ENCODE results near the gene UBE2V1. TPM values are rescaled to one million over a fixed set of nuclear protein-coding genes. Genes with fewer than 3 reads are reported as not detected.
A peak's percentile ranks its signal among the peaks of the same experiment; 100 is the strongest.
"Not testable (repeated sequence)": the region's sequence is repeated elsewhere in the genome, so short reads cannot be mapped to it uniquely, and the experiment has no call there.

UBE2V1 gene
- total RNA-seq, 1 donor from 2014 or later = 30.9 TPM

DNA sequence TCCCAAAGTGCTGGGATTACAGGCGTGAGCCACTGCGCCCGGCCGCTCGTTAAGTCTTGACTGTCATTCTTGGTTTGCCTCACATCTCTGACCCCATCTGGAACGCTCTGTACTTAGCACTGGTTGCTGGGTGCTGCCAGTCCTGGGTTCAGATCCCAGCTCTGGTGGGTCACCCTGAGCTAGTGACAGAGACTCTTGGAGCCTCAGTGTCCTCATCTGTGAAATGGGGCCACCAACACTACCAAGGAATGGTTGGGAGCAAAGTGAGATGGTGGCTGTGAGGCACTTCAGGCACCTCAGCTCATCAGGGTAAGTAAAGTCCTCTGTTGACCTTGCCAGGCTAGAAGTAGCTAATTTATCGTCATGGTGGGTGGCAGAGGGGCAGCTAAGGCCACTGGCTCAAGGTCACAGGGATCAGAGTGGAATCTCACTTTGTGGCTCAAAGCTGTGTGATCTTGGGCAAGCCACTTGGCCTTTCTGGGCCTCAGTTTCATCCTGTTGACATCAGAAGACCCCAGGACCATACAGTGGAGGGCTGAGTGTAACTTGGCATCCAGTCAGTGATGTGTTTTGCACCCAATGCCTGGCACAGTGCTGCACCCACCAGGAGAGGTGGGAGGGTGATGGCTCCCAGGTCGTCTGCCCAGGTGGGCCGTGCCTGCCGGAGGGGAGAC, 46.7 kb downstream of the UBE2V1 start:
- ATAC-seq (no peak), DNase-seq (ENCODE audit: low spot score) (no peak)

GRCh38 chr20:50065325-50065615, 47.7 kb downstream of the UBE2V1 start:
- no peak for ATAC-seq
- DNase-seq (ENCODE audit: low spot score) = no peak

- not testable (repeated sequence) for DNase-seq (ENCODE audit: low spot score); ATAC-seq
Measured at GRCh38 chr20:50063763-50064162, 49.2 kb downstream of the UBE2V1 start.

DNA sequence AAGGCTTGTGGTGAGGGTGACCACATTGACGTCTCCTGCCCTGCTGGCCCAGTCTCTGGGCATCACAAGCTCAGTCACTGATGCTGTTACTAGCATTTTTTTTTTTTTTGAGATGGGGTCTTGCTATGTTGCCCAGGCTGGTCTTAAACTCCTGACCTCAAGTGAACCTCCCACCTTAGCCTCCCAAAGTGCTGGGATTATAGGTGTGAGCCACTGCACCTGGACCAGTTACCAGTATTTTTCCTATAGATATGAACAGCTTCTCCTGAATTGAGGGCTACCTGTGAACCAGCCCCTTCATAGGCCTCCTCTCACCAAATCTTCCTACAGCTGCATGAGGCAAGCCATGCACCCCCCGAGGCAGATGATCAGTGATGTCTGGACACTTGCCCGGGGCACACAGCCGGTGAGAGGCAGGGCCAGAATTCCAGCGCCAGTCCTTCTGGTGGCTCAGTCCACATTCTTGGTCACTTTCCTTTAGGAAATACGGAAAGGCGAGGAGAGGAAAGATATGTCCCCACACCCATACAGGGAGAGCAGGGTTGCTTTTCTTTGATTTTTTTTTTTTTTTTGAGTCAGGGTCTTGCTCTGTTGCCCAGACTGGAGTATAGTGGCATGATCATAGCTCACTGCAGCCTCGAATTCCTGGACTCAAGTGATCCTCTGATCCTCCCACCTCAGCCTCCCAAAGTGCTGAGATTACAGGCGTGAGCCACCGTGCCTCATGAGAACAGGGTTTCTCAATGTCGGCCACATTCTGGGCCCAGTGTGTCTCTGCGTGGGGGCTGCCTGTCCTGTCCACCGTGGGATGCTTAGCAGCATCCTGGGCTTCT, 50.7 kb downstream of the UBE2V1 start:
- no peak for DNase-seq (ENCODE audit: low spot score)
- ATAC-seq = no peak

GRCh38 chr20:50061151-50062005, 51.6 kb downstream of the UBE2V1 start:
- no peak for ATAC-seq
- DNase-seq (ENCODE audit: low spot score) = no peak

GRCh38 chr20:50058662-50059402, 54.1 kb downstream of the UBE2V1 start:
- no peak for DNase-seq (ENCODE audit: low spot score)
- peak; percentile 31 for ATAC-seq

GRCh38 chr20:50057714-50058053, 55.3 kb downstream of the UBE2V1 start:
- ATAC-seq = no peak
- DNase-seq (ENCODE audit: low spot score) = no peak

- ATAC-seq = no peak
- no peak for DNase-seq (ENCODE audit: low spot score)
Measured at GRCh38 chr20:50056951-50057713, 55.8 kb downstream of the UBE2V1 start.

DNA sequence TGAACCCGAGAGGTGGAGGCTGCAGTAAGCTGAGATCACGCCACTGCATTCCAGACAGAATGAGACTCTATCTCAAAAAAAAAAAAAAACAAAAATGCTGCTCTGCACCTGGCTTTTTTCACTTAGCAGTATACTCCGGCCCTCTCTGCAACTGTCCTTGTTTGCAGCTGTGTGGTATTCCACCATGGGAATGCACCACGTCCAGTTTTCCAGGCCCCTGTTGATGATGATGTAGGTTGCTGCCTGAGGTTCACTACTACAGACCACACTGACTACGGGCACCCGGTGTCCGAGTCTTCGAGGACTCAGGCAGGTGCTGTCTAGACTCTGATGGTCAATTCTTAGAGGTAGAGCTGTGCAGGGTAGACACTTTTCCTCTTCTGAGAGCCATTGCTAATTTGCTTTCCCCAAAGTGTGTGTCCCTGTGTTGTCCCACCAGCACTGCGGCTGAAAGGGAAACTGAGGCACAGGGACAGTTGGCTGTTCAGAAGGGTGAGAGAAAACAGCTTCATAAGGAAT, 56.5 kb downstream of the UBE2V1 start:
- DNase-seq (ENCODE audit: low spot score) (no peak), ATAC-seq (no peak)

DNA sequence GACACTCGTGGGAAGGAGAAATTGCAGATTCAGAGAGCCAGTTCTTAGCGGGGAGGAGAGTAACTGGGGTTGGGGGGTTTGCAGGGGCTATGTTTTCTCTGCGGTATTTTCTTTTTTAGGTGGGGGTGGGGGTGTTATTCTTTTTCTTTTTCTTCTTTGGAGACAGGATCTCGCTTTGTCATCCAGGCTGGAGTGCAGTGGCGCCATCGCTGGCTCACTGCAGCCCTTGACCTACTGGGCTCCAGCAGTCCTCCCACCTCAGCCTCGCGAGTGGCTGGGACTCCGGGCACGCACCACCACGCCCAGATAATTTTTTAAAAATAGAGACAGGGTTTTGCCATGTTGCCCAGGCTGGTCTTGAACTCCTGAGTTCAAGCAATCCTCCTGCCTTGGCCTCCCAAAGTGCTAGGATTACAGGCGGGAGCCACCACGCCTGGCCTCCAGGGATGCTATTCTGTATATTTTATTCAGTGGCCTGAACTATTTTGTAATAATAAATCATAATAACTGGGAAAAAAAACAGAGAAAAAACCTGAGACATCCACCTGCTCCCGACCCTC, 57.3 kb downstream of the UBE2V1 start:
- DNase-seq (ENCODE audit: low spot score) (no peak), ATAC-seq (no peak)

DNA sequence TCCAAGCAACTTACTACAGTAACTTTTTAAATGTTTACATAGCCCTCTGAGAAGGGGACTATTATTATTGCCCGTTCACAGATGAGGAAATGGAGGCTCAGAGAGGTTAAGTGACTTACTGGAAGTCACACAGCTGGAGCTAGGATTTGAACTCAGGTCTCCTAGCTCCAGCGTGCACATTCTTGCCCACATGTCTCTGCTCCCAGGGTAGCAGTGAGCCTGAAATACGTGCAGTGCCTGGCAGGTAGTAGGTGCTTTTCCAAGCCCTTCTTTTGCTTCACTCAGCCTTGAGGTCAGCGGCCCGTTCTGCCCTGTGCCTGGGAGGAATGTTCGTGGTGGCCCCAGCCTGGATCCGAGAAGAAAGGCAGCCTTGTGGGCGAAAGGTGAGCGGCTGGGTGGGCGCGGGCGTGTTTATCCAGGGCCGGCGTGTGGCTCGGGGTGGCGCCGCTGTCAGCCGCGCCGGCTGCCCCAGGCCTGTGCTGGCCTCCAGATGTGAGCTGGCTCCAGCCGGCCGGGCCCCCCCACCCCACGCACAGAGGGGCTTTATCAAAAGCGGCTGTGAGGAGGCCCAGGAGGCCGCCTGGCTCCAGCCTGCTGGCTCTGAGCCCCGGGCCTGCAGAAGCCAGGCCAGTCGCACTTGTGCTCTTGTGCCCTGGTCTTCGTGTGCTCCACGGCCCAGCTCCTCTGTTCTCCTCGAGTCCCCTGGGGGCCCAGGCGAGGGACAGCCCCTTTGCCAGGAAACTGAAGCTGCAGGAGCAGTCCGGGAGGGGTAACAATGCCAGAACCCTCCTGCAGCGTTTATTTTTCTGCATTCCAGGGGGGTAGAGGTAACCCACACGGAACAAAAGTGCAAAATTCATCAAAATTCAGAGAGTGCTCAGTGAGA, 58.1 kb downstream of the UBE2V1 start:
- no peak for DNase-seq (ENCODE audit: low spot score)
- ATAC-seq = peak; percentile 44

DNA sequence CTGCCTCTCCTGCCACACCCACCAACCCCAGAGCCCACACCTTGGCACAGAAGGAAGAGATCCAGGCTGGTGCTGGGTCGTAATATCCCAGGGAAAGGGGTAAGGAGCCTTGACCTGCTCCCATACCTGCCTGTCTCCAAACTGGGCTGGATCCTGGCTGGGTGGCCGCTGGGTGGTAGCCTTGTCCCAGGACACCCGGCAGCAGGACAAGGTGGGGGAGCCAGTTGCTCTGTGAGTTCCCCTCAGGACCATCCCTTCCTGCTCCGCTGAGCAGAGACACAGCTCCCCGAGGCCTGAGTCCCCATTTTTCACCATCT, 58.8 kb downstream of the UBE2V1 start:
- DNase-seq (ENCODE audit: low spot score) = no peak
- ATAC-seq = no peak

GRCh38 chr20:50053362-50054230, 59.4 kb downstream of the UBE2V1 start:
- ATAC-seq (no peak), DNase-seq (ENCODE audit: low spot score) (no peak)

DNA sequence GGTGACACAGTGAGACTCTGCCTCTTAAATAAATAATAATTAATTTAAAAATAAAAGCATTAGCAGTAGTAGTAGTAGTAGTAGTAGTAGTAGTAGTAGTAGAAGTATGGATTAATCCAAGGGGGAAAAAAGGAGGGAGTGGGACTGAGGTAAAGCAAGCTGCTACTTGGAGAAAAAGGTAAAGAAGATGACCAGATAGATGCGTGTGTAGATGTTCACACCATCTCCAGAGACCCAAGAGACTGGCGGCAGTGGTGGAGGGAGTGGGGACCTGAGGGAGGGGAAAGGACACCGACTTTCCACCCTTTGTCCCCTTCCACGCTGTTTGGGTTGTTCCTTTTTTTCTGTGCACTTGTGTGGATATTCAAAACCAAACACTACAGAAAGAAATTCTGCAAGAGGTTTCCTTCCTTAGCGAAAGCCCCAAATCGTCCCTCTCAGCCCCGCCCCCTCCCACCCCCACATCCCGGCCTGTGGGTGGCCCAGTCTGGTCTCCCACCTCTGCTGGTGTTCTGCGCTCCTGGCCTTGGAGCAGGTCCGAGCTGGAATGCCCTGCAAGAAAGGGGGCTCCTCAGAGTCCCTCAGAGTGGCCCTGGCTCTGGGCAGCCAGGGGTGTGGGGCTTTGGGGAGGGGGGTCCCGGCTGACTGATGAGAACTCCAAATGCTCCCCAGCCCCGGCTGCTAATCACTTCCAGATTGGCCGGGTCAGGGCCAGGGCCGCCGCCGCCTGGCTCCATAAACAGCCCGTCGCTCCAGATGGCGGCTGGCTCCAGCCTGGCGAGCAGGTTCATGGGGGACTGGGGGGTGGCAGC, 60.2 kb downstream of the UBE2V1 start:
- DNase-seq (ENCODE audit: low spot score) (no peak), ATAC-seq (no peak)

DNA sequence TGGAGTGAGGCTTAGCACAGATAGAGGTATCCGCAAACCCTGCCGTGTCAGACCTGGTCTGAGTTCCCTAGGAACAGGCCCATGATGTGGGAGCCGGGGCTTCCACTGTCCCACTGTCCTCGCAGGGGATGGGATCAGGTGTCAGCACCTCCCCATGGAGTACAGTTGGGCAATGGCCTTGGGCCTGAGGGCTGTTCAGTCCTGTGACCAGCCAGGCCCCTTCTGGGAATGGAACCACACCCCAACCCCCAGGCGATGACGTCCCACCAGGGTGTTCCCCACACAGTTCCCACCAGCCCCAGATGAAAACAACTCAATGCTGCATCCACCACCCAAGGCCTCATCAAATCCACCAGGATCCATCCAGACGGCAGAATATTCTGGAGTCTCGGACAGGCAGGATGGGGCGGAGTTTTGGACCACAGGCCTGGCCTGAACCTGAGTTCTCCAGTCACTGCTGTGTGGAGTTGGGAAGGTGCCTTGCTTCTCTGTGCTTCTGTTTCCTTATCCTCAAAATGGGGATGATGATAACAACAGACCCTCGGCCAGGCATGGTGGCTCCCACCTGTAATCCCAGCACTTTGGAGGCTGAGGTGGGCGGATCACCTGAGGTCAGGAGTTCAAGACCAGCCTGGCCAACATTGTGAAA, 62.2 kb downstream of the UBE2V1 start:
- DNase-seq (ENCODE audit: low spot score) = no peak
- no peak for ATAC-seq

- ATAC-seq = no peak
- no peak for DNase-seq (ENCODE audit: low spot score)
Measured at GRCh38 chr20:50050214-50050613, 62.7 kb downstream of the UBE2V1 start.

Measured in left lobe of liver (tissue), 2 donors.